ENCODE measurements around the gene FARS2.

- TF ChIP-seq CTCF (optimal IDR thresholded peaks at IDR 0.05 in 1 of 3, IDR thresholded peaks at IDR 0.05 in 1 of 3, conservative IDR thresholded peaks at IDR 0.05 in 1 of 3; ENCODE audit: extremely low read depth in 1 of 3, insufficient read depth in 2 of 3, low read length in 3 of 3) (no peak), EZH2 (IDR thresholded peaks at IDR 0.05; ENCODE audit: low read length) (no peak)
Observed at GRCh38 chr6:5728351-5729079, 467.2 kb downstream of the FARS2 start.
